ENCODE data around the gene LTB4R.
A peak's percentile ranks its signal among the peaks of the same experiment; 100 is the strongest.

DNA sequence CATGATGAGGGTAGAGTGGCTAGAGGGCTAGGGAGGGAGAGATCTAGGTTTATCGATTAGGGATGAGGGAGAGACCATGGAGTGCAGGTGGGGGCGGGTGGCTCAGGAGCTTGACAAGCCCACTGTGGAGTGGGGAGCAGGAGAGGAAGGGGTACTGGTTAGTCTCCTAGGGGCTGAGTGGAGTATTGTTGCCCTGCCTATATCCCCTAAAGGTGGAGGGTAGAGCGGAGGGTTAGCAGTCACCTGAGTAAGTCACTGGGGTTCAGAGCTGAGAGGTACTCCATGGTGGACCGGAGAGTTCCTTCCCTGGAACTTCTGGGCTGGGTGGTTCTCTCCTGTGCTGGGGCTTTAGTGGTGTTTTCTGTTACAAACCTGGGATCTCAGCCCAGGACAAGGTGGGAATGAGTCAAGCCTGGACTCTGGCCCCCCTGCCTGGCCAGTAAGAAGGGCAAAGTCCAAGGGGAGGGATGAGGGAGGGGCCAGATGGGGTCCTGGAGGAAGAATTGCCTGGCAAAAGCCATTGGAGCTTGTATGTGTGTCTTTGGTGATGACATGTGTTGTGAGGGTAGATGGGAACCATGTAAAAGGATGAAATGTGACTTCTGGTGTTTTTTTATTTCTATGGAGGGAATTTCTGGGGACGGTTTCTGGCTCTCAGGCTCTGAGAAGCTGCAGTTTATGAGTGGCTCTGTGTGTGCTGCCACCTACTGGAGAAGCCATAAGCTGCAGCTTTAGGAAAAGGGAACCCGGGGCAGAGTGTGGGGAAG is 3.5 kb upstream of the LTB4R start, which contains the start of gene CIDEB:
- TF ChIP-seq CTCF (IDR thresholded peaks at IDR 0.05; ENCODE audit: low read depth, low read length) (peak; percentile 94), EZH2phosphoT487 (IDR thresholded peaks at IDR 0.05; ENCODE audit: low read depth) (no peak)

Data from OCI-LY3 (cell line).